HFFc6 (cell line): ENCODE data around the gene FGF13. TPM values are rescaled to one million over a fixed set of nuclear protein-coding genes. Genes with fewer than 3 reads are reported as not detected.
A peak's percentile ranks its signal among the peaks of the same experiment; 100 is the strongest.

Experiments
- DNase-seq: peaks from one replicate; pipeline ENCODE4 v3.0.0-alpha.2; 2018
- H3K27ac Mint-ChIP-seq: 2 replicates; pipeline ENCODE4 v1.8.0; 2020; ENCODE audit warnings: mild to moderate bottlenecking, mixed read lengths
- H3K27me3 Mint-ChIP-seq: 2 replicates; pipeline ENCODE4 v1.8.0; 2021; ENCODE audit warnings: mild to moderate bottlenecking, moderate library complexity, mixed read lengths; ENCODE audit not compliant: insufficient read depth
- H3K36me3 Mint-ChIP-seq: 2 replicates; pipeline ENCODE4 v1.8.0; 2021; ENCODE audit warnings: low read depth, mixed read lengths
- H3K4me1 Mint-ChIP-seq: 2 replicates; pipeline ENCODE4 v1.8.0; 2020; ENCODE audit warnings: low read depth, mixed read lengths
- H3K4me3 Mint-ChIP-seq: 2 replicates; pipeline ENCODE4 v1.8.0; 2020; ENCODE audit warnings: mild to moderate bottlenecking, moderate library complexity, mixed read lengths
- H3K9me3 Mint-ChIP-seq: 2 replicates; pipeline ENCODE4 v1.8.0; 2020; ENCODE audit warnings: mild to moderate bottlenecking, mixed read lengths
- CTCF ChIP-seq: fragments of 200-600 bp; sonication (generic); IDR thresholded peaks from 2 replicates; pipeline ENCODE4 v1.5.0; 2021; ENCODE audit warnings: antibody characterized with exemption, mild to moderate bottlenecking
- total RNA-seq, 6 experiments: library from RNA; stranded (reverse); fragmentation: NEBNext Ultra II Directional; extraction: Animal tissue kit (Norgen Biotek cat#: 25700); gene quantifications; 2 replicates in 1 of 6; 3 replicates in 5 of 6; pipeline ENCODE4 v1.2.3, GENCODE V29; 2021

FGF13 gene
- total RNA-seq, 6 experiments from 2014 or later = not detected

GRCh38 chrX:138745196-138745595 lies 33.7 kb upstream of the FGF13 start:
- H3K27me3 Mint-ChIP-seq = no peaks in the 10 kb centered on the region

GRCh38 chrX:138742217-138742616 lies 30.7 kb upstream of the FGF13 start:
- TF ChIP-seq CTCF = no peak
- H3K4me3 Mint-ChIP-seq = no peak overlapping the region
- no peaks in the 10 kb centered on the region for H3K36me3 Mint-ChIP-seq
- no peak for DNase-seq
- no peaks in the 10 kb centered on the region for H3K27me3 Mint-ChIP-seq
- no peak overlapping the region for H3K27ac Mint-ChIP-seq
- H3K9me3 Mint-ChIP-seq = no peaks in the 10 kb centered on the region
- H3K4me1 Mint-ChIP-seq = no peaks in the 10 kb centered on the region

More at GRCh38 chrX:138745196-138745595, 33.7 kb upstream of the FGF13 start:
- H3K4me3 Mint-ChIP-seq = no peak overlapping the region
- DNase-seq = peak; percentile 17
- H3K27ac Mint-ChIP-seq = no peak overlapping the region
- H3K9me3 Mint-ChIP-seq = no peaks in the 10 kb centered on the region
- no peaks in the 10 kb centered on the region for H3K36me3 Mint-ChIP-seq
- H3K4me1 Mint-ChIP-seq = no peaks in the 10 kb centered on the region
- peak; percentile 78 for TF ChIP-seq CTCF

GRCh38 chrX:138740341-138740740 lies 28.8 kb upstream of the FGF13 start:
- Mint-ChIP-seq H3K9me3 (no peaks in the 10 kb centered on the region), H3K27me3 (no peaks in the 10 kb centered on the region), H3K27ac (no peak overlapping the region), H3K36me3 (no peaks in the 10 kb centered on the region), H3K4me1 (no peaks in the 10 kb centered on the region), H3K4me3 (no peak overlapping the region)
- no peak for TF ChIP-seq CTCF
- DNase-seq = no peak

GRCh38 chrX:138723301-138723700 lies 11.8 kb upstream of the FGF13 start:
- TF ChIP-seq CTCF = no peak
- Mint-ChIP-seq H3K9me3 (no peaks in the 10 kb centered on the region), H3K4me3 (no peak overlapping the region), H3K36me3 (no peaks in the 10 kb centered on the region), H3K27me3 (no peaks in the 10 kb centered on the region), H3K27ac (no peak overlapping the region), H3K4me1 (no peaks in the 10 kb centered on the region)
- no peak for DNase-seq

- H3K9me3 Mint-ChIP-seq = no peaks in the 10 kb centered on the region; the same call in 1 of the 2 replicates
- no peaks in the 10 kb centered on the region for H3K27me3 Mint-ChIP-seq
- no peak for TF ChIP-seq CTCF
- no peak overlapping the region for H3K4me3 Mint-ChIP-seq
- H3K4me1 Mint-ChIP-seq = no peaks in the 10 kb centered on the region
- no peak overlapping the region for H3K27ac Mint-ChIP-seq
- no peaks in the 10 kb centered on the region; the same call in 1 of the 2 replicates for H3K36me3 Mint-ChIP-seq
- no peak for DNase-seq
These were observed 7.9 kb upstream of the FGF13 start for GRCh38 chrX:138719396-138719795.

GRCh38 chrX:138718941-138719340 lies 7.4 kb upstream of the FGF13 start:
- no peak for DNase-seq

More at GRCh38 chrX:138718941-138719340, 7.4 kb upstream of the FGF13 start:
- no peaks in the 10 kb centered on the region; the same call in 1 of the 2 replicates for H3K36me3 Mint-ChIP-seq
- H3K27me3 Mint-ChIP-seq = no peaks in the 10 kb centered on the region
- H3K27ac Mint-ChIP-seq = no peak overlapping the region
- no peaks in the 10 kb centered on the region; the same call in 1 of the 2 replicates for H3K9me3 Mint-ChIP-seq
- TF ChIP-seq CTCF = no peak
- no peak overlapping the region for H3K4me3 Mint-ChIP-seq
- H3K4me1 Mint-ChIP-seq = no peaks in the 10 kb centered on the region
